HUES48 (cell line): Measurements from ENCODE around the gene KIAA0586.
"Not testable (repeated sequence)": the region's sequence is repeated elsewhere in the genome, so short reads cannot be mapped to it uniquely, and the experiment has no call there.

Experiments used
- H3K27ac ChIP-seq: one replicate; pipeline ENCODE4 v1.7.0; 2013; ENCODE audit warnings: low read depth, low read length, inconsistent platforms
- H3K27me3 ChIP-seq: 2 replicates; pipeline ENCODE4 v1.6.1; 2013; ENCODE audit warnings: mild to moderate bottlenecking, low read length; ENCODE audit not compliant: control insufficient read depth, insufficient read depth
- H3K36me3 ChIP-seq: 2 replicates; pipeline ENCODE4 v1.6.1; 2013; ENCODE audit warnings: low read length; ENCODE audit not compliant: control insufficient read depth, insufficient read depth
- H3K4me1 ChIP-seq: 2 replicates; pipeline ENCODE4 v1.6.1; 2013; ENCODE audit warnings: mild to moderate bottlenecking, low read length; ENCODE audit not compliant: control insufficient read depth, insufficient read depth
- H3K4me3 ChIP-seq: 2 replicates; pipeline ENCODE4 v1.5.1; 2013; ENCODE audit warnings: mild to moderate bottlenecking, low read depth, low read length
- H3K9ac ChIP-seq: 2 replicates; pipeline ENCODE4 v1.6.1; 2013; ENCODE audit warnings: mild to moderate bottlenecking, low read depth, low read length, moderate library complexity
- H3K9me3 ChIP-seq: 2 replicates; pipeline ENCODE4 v1.6.1; 2013; ENCODE audit warnings: low read length; ENCODE audit not compliant: control insufficient read depth, insufficient read depth

The KIAA0586 gene

GRCh38 chr14:58464652-58465051 lies 37.1 kb downstream of the KIAA0586 start:
- Histone ChIP-seq H3K4me3 (no peak overlapping the region), H3K27me3 (no peaks in the 10 kb centered on the region), H3K9me3 (no peaks in the 10 kb centered on the region), H3K27ac (no peak overlapping the region), H3K9ac (no peak overlapping the region), H3K36me3 (peaks cover 63% of the 10 kb centered on the region), H3K4me1 (no peaks in the 10 kb centered on the region)

DNA sequence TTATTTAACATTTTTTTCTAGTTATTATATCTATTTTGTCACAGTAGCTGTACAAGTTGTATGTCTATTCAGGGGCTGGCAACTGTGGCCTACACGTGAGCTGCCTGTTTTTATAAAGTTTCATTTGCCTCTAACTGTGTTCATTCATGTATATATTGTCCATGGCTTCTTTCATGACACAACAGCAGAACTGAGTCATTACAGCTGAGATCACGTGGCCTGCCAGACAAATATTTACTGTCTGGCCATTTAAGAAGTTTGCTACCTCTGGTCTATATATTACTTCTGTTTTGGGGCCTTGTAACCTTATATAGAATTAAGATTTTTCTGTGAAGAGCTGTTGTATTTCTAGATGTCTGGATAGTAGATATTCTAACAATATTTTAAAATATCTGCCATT lies 37.9 kb downstream of the KIAA0586 start:
- Histone ChIP-seq H3K4me1 (no peaks in the 10 kb centered on the region), H3K4me3 (no peak overlapping the region), H3K27ac (no peak overlapping the region), H3K9me3 (no peaks in the 10 kb centered on the region), H3K27me3 (no peaks in the 10 kb centered on the region), H3K36me3 (peaks cover 59% of the 10 kb centered on the region), H3K9ac (no peak overlapping the region)

GRCh38 chr14:58466459-58466858 lies 38.9 kb downstream of the KIAA0586 start:
- H3K27me3 ChIP-seq: no peaks in the 10 kb centered on the region
- no peak overlapping the region for H3K27ac ChIP-seq
- no peaks in the 10 kb centered on the region for H3K9me3 ChIP-seq
- peaks cover 58% of the 10 kb centered on the region for H3K36me3 ChIP-seq
- H3K4me1 ChIP-seq: no peaks in the 10 kb centered on the region
- H3K9ac ChIP-seq: no peak overlapping the region
- H3K4me3 ChIP-seq: no peak overlapping the region

DNA sequence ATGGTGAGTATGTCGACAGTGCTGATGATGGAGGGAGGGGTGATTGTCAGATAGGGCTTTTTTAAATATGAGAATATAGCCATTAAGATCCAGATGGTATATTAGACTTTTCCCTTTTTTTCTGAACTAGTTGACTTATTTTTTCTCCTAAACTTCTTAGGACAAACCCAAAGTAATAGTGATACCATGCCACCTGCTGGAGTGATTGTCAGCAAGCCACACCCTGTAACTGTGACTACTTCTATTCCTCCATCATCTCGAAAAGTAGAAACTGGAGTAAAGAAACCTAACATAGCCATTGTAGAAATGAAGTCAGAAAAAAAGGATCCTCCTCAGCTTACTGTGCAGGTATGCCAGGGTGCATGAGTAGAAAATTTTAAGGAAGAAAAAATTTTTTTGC lies 40.1 kb downstream of the KIAA0586 start:
- Histone ChIP-seq H3K4me1 (no peaks in the 10 kb centered on the region), H3K27ac (no peak overlapping the region), H3K9ac (no peak overlapping the region), H3K36me3 (peaks cover 60% of the 10 kb centered on the region), H3K27me3 (no peaks in the 10 kb centered on the region), H3K9me3 (no peaks in the 10 kb centered on the region), H3K4me3 (no peak overlapping the region)

GRCh38 chr14:58469309-58469708 lies 41.8 kb downstream of the KIAA0586 start:
- Histone ChIP-seq H3K9me3 (no peaks in the 10 kb centered on the region), H3K36me3 (peaks cover 55% of the 10 kb centered on the region), H3K27ac (no peak overlapping the region), H3K27me3 (no peaks in the 10 kb centered on the region), H3K4me1 (no peaks in the 10 kb centered on the region), H3K4me3 (no peak overlapping the region), H3K9ac (no peak overlapping the region)

- Histone ChIP-seq H3K4me3 (no peak overlapping the region), H3K27ac (no peak overlapping the region), H3K9me3 (no peaks in the 10 kb centered on the region), H3K9ac (no peak overlapping the region), H3K4me1 (no peaks in the 10 kb centered on the region), H3K27me3 (no peaks in the 10 kb centered on the region), H3K36me3 (peaks cover 33% of the 10 kb centered on the region)
These were observed 48.8 kb downstream of the KIAA0586 start for GRCh38 chr14:58476320-58476719.

GRCh38 chr14:58477653-58478052 lies 50.1 kb downstream of the KIAA0586 start:
- H3K9me3 ChIP-seq: no peaks in the 10 kb centered on the region
- peaks cover 25% of the 10 kb centered on the region for H3K36me3 ChIP-seq

DNA sequence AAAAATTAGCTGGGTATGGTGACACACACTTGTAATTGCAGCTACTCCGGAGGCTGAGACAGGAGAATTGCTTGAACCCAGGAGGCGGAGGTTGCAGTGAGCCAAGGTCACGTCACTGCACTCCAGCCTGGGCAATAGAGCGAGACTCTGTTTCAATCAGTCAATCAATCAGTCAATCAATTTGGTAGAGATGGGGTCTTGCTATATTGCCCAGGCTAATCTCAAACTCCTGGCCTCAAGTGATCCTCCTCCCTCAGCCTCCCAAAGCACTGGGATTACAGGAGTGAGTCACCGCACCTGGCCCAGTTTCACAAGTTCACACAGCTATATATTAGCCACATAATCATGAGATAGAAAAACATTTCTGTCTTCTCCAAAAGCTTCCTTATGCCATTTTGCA lies 50.8 kb downstream of the KIAA0586 start:
- not testable (repeated sequence) for H3K9me3 ChIP-seq, H3K27me3 ChIP-seq, H3K4me1 ChIP-seq, H3K27ac ChIP-seq, H3K4me3 ChIP-seq, H3K9ac ChIP-seq
- peaks cover 29% of the 10 kb centered on the region for H3K36me3 ChIP-seq

More at GRCh38 chr14:58477653-58478052, 50.1 kb downstream of the KIAA0586 start:
- Histone ChIP-seq H3K4me3 (no peak overlapping the region), H3K4me1 (no peaks in the 10 kb centered on the region), H3K27ac (no peak overlapping the region), H3K9ac (no peak overlapping the region), H3K27me3 (no peaks in the 10 kb centered on the region)

DNA sequence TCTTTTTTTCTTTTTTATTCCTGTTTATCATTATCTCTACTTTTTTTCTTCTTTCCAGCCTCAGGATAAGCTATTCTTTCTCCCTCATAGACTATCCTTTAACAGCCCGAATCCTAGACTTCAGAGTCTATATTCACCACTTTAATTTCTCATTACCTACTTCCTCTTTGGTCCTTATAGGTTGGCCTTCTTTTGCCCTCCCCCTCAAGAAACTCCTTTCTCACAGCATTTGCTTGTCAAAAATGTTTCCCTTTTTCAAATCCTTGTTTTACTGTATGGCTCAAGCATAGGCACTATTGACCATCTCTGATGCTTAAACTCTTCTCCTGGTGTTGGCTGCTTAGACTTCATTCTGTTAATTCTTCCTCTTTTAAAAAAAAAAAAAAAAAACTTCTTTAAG lies 52.5 kb downstream of the KIAA0586 start:
- Histone ChIP-seq H3K4me1 (no peaks in the 10 kb centered on the region), H3K36me3 (peaks cover 22% of the 10 kb centered on the region), H3K27me3 (no peaks in the 10 kb centered on the region), H3K9me3 (no peaks in the 10 kb centered on the region), H3K9ac (no peak overlapping the region), H3K4me3 (no peak overlapping the region), H3K27ac (no peak overlapping the region)

GRCh38 chr14:58484176-58484575 lies 56.7 kb downstream of the KIAA0586 start:
- Histone ChIP-seq H3K36me3 (peaks cover 29% of the 10 kb centered on the region), H3K4me3 (no peak overlapping the region), H3K27me3 (no peaks in the 10 kb centered on the region), H3K9ac (no peak overlapping the region), H3K4me1 (no peaks in the 10 kb centered on the region), H3K27ac (no peak overlapping the region), H3K9me3 (no peaks in the 10 kb centered on the region)

DNA sequence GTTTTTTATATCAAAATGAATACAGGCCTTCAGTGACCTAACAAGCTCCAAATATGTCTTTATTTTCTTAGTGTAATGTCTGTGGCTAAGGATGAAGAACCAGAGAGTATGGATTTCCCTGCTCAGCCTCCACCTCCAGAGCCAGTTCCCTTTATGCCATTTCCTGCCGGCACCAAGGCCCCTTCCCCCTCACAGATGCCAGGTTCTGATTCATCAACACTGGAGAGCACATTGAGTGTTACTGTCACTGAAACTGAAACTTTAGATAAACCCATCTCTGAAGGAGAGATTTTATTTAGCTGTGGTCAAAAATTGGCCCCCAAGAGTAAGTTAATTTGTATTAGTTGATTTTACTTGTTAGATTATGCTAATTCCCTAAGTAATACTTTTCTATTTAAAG lies 61.0 kb downstream of the KIAA0586 start:
- Histone ChIP-seq H3K27me3 (no peaks in the 10 kb centered on the region), H3K4me3 (no peak overlapping the region), H3K4me1 (no peaks in the 10 kb centered on the region), H3K36me3 (peaks cover 47% of the 10 kb centered on the region), H3K9me3 (no peaks in the 10 kb centered on the region), H3K27ac (no peak overlapping the region), H3K9ac (no peak overlapping the region)

DNA sequence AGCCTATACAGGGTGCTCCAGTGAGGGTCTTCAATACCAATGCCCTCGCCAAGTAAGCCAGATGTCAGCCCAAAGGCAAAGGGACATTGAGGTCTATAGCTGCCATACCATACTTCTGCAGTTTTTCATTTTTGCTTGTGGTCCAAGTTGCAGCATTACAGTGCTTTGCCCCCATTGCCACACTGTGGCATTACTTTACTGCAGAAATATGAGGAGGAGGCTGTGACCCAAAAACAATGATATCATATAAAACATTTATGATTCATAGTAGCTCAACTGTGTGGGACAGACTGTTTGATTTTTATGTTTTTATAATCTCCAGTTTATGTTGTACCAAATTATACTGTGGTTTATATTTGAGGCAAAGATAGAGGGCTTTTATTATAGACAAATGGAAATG lies 64.1 kb downstream of the KIAA0586 start:
- Histone ChIP-seq H3K9ac (no peak overlapping the region), H3K9me3 (no peaks in the 10 kb centered on the region), H3K27ac (no peak overlapping the region), H3K36me3 (peaks cover 47% of the 10 kb centered on the region), H3K4me3 (no peak overlapping the region), H3K4me1 (no peaks in the 10 kb centered on the region), H3K27me3 (no peaks in the 10 kb centered on the region)
